ENCODE measurements around the gene ALOX12B. TPM values are rescaled to one million over a fixed set of nuclear protein-coding genes. Genes with fewer than 3 reads are reported as not detected.

The ALOX12B gene
- total and polyA plus RNA-seq, 8 donors = 0.88 TPM; not detected in 7

DNA sequence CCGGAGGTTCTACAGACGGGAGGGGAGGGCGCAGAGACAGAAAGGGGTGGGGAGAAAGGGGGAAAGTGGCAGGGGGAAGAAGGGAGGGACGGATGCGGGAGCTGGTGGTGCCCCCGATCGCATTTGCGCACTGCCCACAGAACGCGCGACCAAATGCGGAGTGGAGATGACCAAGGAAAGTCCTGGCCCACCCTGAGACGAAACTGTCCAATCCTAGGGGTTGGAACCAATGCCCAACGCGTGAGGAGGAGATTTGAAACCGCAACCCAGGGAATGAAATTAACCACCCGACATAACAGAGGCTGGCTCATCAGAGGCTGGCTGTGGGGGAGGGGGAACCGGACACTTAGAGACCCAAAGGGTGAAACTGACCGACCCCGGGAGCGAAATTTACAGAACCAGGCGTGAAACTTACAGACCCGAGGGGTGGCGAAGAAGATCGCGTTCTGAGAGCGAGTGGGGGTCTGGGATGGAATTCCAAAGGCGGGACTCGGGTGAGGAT lies 35.0 kb upstream of the ALOX12B start:
- intact Hi-C loops (cut with DNase I; ENCODE audit: low total_unique reads) = no loop called here
- H3K9me3 ChIP-seq = no peaks in the 10 kb centered on the region
- peak in 1 of 2 donors; percentile 59 for DNase-seq
- no peak for TF ChIP-seq POLR2AphosphoS5 (IDR thresholded peaks at IDR 0.05)
- H3K4me3 ChIP-seq = peak overlapping the region; percentile 43 to 70 (median 50)
- 1 to 2% (median 1%) methylated on average over 29 of the region's 29 CpGs for WGBS, 5 donors
- H3K4me1 ChIP-seq = peaks cover 85 to 99% (median 95%) of the 10 kb centered on the region in 4 donors
- H3K36me3 ChIP-seq = no peaks in the 10 kb centered on the region
- H3K27me3 ChIP-seq = peaks cover 0 to 84% (median 54%) of the 10 kb centered on the region in 3 donors
- H3K27ac ChIP-seq = peak overlapping the region in 2 of 5 donors; percentile 40 to 64

GRCh38 chr17:8121681-8122421 lies 34.3 kb upstream of the ALOX12B start:
- DNase-seq = peak in 1 of 2 donors; percentile 87
- Histone ChIP-seq H3K9me3 (no peaks in the 10 kb centered on the region), H3K4me1 (peaks cover 85 to 99% (median 95%) of the 10 kb centered on the region in 4 donors), H3K4me3 (peak overlapping the region; percentile 43 to 70 (median 50)), H3K27me3 (peaks cover 0 to 84% (median 60%) of the 10 kb centered on the region in 3 donors), H3K27ac (peak overlapping the region in 3 of 5 donors; percentile 10 to 64 (median 40)), H3K36me3 (no peaks in the 10 kb centered on the region)
- TF ChIP-seq POLR2AphosphoS5 (IDR thresholded peaks at IDR 0.05) (no peak), CTCF (IDR thresholded peaks at IDR 0.05) (peak in 1 of 7 experiments; percentile 26)
- WGBS, 5 donors = 0 to 1% (median 1%) methylated on average over 43 to 76 of the region's 76 CpGs
- intact Hi-C loops (cut with DNase I; ENCODE audit: low total_unique reads) = no loop called here

DNA sequence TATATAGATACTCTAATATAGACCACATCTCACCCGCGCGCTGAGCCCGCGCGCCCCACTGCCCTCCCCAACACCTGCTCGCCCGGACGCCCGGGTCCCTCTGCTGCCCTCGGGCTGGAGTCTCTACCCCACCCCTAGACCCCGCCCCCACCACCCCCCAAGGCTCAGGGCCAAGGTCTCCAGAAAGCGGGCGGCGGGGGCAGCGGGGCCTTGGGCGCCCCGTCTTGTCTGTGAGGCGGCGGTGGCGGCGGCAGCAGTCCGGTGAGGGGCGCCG lies 33.8 kb upstream of the ALOX12B start:
- DNase-seq = no peak
- intact Hi-C loops (cut with DNase I; ENCODE audit: low total_unique reads) = no loop called here
- TF ChIP-seq POLR2A (IDR thresholded peaks at IDR 0.05) = no peak
- no peak for TF ChIP-seq EP300 (IDR thresholded peaks at IDR 0.05)
- no peak for TF ChIP-seq POLR2AphosphoS5 (IDR thresholded peaks at IDR 0.05)
- no peak for TF ChIP-seq CTCF (IDR thresholded peaks at IDR 0.05)
- H3K36me3 ChIP-seq = no peaks in the 10 kb centered on the region
- peak overlapping the region; percentile 43 to 70 (median 50) for H3K4me3 ChIP-seq
- peak overlapping the region in 2 of 5 donors; percentile 40 to 64 for H3K27ac ChIP-seq
- 0 to 2% (median 1%) methylated on average over 11 to 25 of the region's 25 CpGs for WGBS, 5 donors
- H3K9me3 ChIP-seq = no peaks in the 10 kb centered on the region
- peaks cover 80 to 94% (median 91%) of the 10 kb centered on the region in 4 donors for H3K4me1 ChIP-seq
- peaks cover 0 to 86% (median 65%) of the 10 kb centered on the region in 3 donors for H3K27me3 ChIP-seq

DNA sequence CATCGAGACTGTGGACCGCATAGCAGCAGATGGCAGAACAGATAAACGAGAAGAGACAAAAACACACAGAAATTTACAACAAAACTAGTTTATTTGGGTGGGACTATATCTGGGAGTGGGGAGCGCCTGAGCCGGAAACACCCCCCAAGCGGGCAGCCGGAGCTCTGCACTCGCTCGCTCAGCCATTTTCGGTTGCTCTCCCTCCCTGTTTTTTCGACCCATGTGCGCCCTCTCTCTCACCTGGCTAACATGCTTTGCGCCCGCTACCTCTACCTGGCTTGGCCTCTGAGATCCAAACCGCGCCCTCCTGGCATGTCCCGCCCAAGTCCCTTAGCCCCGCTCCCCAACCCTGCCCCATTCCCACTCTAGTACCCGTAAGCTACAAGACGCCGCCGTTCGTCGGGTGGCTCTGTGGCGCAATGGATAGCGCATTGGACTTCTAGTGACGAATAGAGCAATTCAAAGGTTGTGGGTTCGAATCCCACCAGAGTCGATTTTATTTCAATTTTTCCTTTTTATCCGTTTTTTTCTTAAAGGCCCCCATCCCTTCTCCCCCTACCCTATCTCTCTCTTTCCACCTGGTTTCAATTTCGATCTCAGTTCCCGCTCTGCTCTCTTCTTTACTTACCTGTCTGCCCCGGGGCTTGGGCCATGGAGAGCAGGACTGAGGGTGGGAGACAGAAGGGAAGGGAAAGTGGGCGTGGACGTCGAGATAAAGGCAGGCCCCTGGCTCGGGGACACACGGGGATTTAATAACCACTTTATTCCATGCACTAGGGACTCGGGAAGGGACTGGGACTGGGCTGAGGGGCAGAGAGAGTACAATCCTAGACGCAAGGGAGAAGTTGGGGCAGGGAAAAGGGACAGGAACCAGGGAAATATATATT lies 33.2 kb upstream of the ALOX12B start:
- Histone ChIP-seq H3K27me3 (peaks cover 0 to 86% (median 71%) of the 10 kb centered on the region in 3 donors), H3K9me3 (no peaks in the 10 kb centered on the region), H3K4me3 (peak overlapping the region; percentile 43 to 70 (median 50)), H3K4me1 (peaks cover 74 to 88% (median 85%) of the 10 kb centered on the region in 4 donors), H3K36me3 (no peaks in the 10 kb centered on the region), H3K27ac (peak overlapping the region in 3 of 5 donors; percentile 41 to 85 (median 66))
- no peak for TF ChIP-seq POLR2AphosphoS5 (IDR thresholded peaks at IDR 0.05)
- no peak for TF ChIP-seq EP300 (IDR thresholded peaks at IDR 0.05)
- peak in 2 of 7 experiments; percentile 22 to 32 for TF ChIP-seq CTCF (IDR thresholded peaks at IDR 0.05)
- TF ChIP-seq POLR2A (IDR thresholded peaks at IDR 0.05) = no peak
- 0 to 1% (median 1%) methylated on average over 39 to 40 of the region's 40 CpGs for WGBS, 5 donors
- intact Hi-C loops (cut with DNase I; ENCODE audit: low total_unique reads) = no loop called here
- DNase-seq = peak; percentile 66 to 81

Measured in stomach (tissue), 9 donors.